A549 (cell line): ENCODE data around the gene FAM131A. TPM values are rescaled to one million over a fixed set of nuclear protein-coding genes. Genes with fewer than 3 reads are reported as not detected.

ENCODE experiments used
- ATAC-seq, 2 experiments: fragments of 200-7000 bp in 1 of 2; fragments of >200 bp in 1 of 2; cut with Nextera tagmentation in 1 of 2; cut with Tn5 transposase in 1 of 2; 3 replicates each; pipeline versions ENCODE4 v1.8.0 to v1.9.1; 2018 to 2020; ENCODE audit warnings: mild to moderate bottlenecking in 1 of 2, moderate library complexity in 1 of 2
- CTCF ChIA-PET: fragments of 300-600 bp; sonication (Branson Sonifier 250); formaldehyde crosslinking; extraction: SDS; loops from one replicate; lab custom pipeline; 2021; ENCODE audit warnings: antibody characterized with exemption, inconsistent platforms; lab: Yijun Ruan, JAX
- POLR2A ChIA-PET: fragments of 350-600 bp; formaldehyde crosslinking; extraction: SDS; loops from one replicate; lab custom pipeline; 2021; ENCODE audit warnings: antibody characterized with exemption, inconsistent platforms; lab: Yijun Ruan, JAX
- DNase-seq, 2 experiments: peaks; one replicate each; pipeline versions ENCODE4 v3.0.0 to v3.0.0-alpha.2; 2011 to 2016; ENCODE audit warnings: low read depth in 1 of 2, low spot score in 1 of 2
- FAIRE-seq: peaks from 2 replicates; lab custom pipeline; 2011; peaks lifted over from hg19 to GRCh38; lab: Jason Lieb, UNC
- H3K27ac ChIP-seq, 2 experiments: fragments of >200 bp; sonication (Bioruptor Twin); formaldehyde crosslinking; 3 replicates each; pipeline ENCODE4 v1.5.1; 2016 to 2017
- H3K4me1 ChIP-seq: fragments of >200 bp; sonication (Bioruptor Twin); formaldehyde crosslinking; 3 replicates; pipeline ENCODE4 v1.6.1; 2016
- H3K4me2 ChIP-seq: fragments of >200 bp; sonication (Bioruptor Twin); formaldehyde crosslinking; 3 replicates; pipeline ENCODE4 v1.6.1; 2016
- H3K4me3 ChIP-seq: fragments of >200 bp; sonication (Bioruptor Twin); formaldehyde crosslinking; 3 replicates; pipeline ENCODE4 v1.5.1; 2016
- H3K9me3 ChIP-seq: fragments of >200 bp; sonication (Bioruptor Twin); formaldehyde crosslinking; 3 replicates; pipeline ENCODE4 v1.6.1; 2016
- BHLHE40 ChIP-seq: IDR thresholded peaks from 2 replicates; pipeline ENCODE4 v1.6.1; 2012; ENCODE audit warnings: low read depth, low read length, inconsistent platforms
- CBX8 ChIP-seq: fragments of 200-600 bp; sonication (generic); IDR thresholded peaks from 2 replicates; pipeline ENCODE4 v1.6.1; 2016
- CHD2 ChIP-seq: fragments of 150-350 bp; IDR thresholded peaks from 2 replicates; pipeline ENCODE4 v1.6.1; 2014; ENCODE audit warnings: low read length; ENCODE audit not compliant: partially characterized antibody
- E2F6 ChIP-seq: IDR thresholded peaks from 2 replicates; pipeline ENCODE4 v1.6.1; 2012; ENCODE audit warnings: low read depth, borderline replicate concordance
- FOXS1 ChIP-seq: fragments of 250-450 bp; sonication (Bioruptor Pico); IDR thresholded peaks from 2 replicates; pipeline ENCODE4 v1.5.0; 2020; ENCODE audit warnings: mild to moderate bottlenecking, moderate library complexity
- HOXA7 ChIP-seq: fragments of 250-450 bp; sonication (Bioruptor Pico); IDR thresholded peaks from 2 replicates; pipeline ENCODE4 v1.5.0; 2020; ENCODE audit warnings: mild to moderate bottlenecking, moderate library complexity
- JUNB ChIP-seq: fragments of >200 bp; sonication (Bioruptor Twin); formaldehyde crosslinking; IDR thresholded peaks from 2 replicates; pipeline ENCODE4 v1.6.1; 2016
- MAX ChIP-seq: IDR thresholded peaks from 2 replicates; pipeline ENCODE4 v1.6.1; 2012
- MAZ ChIP-seq: fragments of 150-350 bp; IDR thresholded peaks from 2 replicates; pipeline ENCODE4 v1.6.1; 2014; ENCODE audit warnings: antibody characterized with exemption, low read depth, low read length, borderline replicate concordance
- MYC ChIP-seq: IDR thresholded peaks from 2 replicates; pipeline ENCODE4 v1.6.1; 2012; ENCODE audit warnings: mild to moderate bottlenecking, inconsistent platforms, low read length, improper control_type of control experiment, borderline replicate concordance
- NPAS2 ChIP-seq: fragments of 250-450 bp; sonication (Bioruptor Pico); IDR thresholded peaks from 2 replicates; pipeline ENCODE4 v1.8.0; 2022; ENCODE audit warnings: mild to moderate bottlenecking, moderate library complexity, borderline replicate concordance
- PHF8 ChIP-seq: fragments of 200-600 bp; sonication (generic); IDR thresholded peaks from 2 replicates; pipeline ENCODE4 v1.6.1; 2016; ENCODE audit warnings: low read depth, mild to moderate bottlenecking, antibody characterized with exemption, moderate library complexity, borderline replicate concordance
- RFX5 ChIP-seq: fragments of 450-650 bp; IDR thresholded peaks from 2 replicates; pipeline ENCODE4 v1.7.1; 2014; ENCODE audit warnings: antibody characterized with exemption, mild to moderate bottlenecking, moderate library complexity
- SMC3 ChIP-seq: fragments of >200 bp; sonication (Bioruptor Twin); formaldehyde crosslinking; IDR thresholded peaks from 3 replicates; pipeline ENCODE4 v1.6.1; 2018; ENCODE audit warnings: inconsistent platforms
- SREBF2 ChIP-seq: fragments of 450-650 bp; IDR thresholded peaks from 2 replicates; pipeline ENCODE4 v1.6.1; 2014; ENCODE audit warnings: mild to moderate bottlenecking, moderate library complexity
- TP53 ChIP-seq: fragments of 250-450 bp; sonication (Bioruptor Pico); IDR thresholded peaks from 2 replicates; pipeline ENCODE4 v1.5.0; 2021; ENCODE audit warnings: mild to moderate bottlenecking, moderate library complexity
- USF2 ChIP-seq: fragments of 450-650 bp; IDR thresholded peaks from 2 replicates; pipeline ENCODE4 v1.6.1; 2014; ENCODE audit warnings: antibody characterized with exemption
- ZC3H11A ChIP-seq: fragments of 450-650 bp; IDR thresholded peaks from 2 replicates; pipeline ENCODE4 v1.6.1; 2014; ENCODE audit warnings: antibody characterized with exemption, mild to moderate bottlenecking
- ZSCAN20 ChIP-seq: fragments of 250-450 bp; sonication (Bioruptor Pico); IDR thresholded peaks from 2 replicates; pipeline ENCODE4 v1.8.0; 2022; ENCODE audit warnings: mild to moderate bottlenecking, moderate library complexity
- WGBS: methylation state at CpG from one replicate; pipeline ENCODE4 v1.1.6; 2017; ENCODE audit errors: missing lambda C conversion rate; 5-methylcytosine and 5-hydroxymethylcytosine counted together
- polyA plus RNA-seq, 4 experiments: library from polyadenylated mRNA; depleted of rRNA in 3 of 4; stranded (reverse); fragments of >200 nt; fragmentation: RNase III in 1 of 4; extraction: RNeasy Plus Mini Kit Qiagen cat#74134 plus additional on column Dnase treatment in 1 of 4; gene quantifications; 2 replicates in 3 of 4; 3 replicates in 1 of 4; pipeline ENCODE4 v1.2.3, GENCODE V29; 2011 to 2017

The FAM131A gene
- polyA plus RNA-seq, 2 of the 4 experiments (the other 2 are of a cell fraction): 5.2 to 6.1 TPM

- no peak overlapping the region for H3K27ac ChIP-seq
- POLR2A ChIA-PET: interaction anchor here (1.3 kb wide), 1 partner anchor 19 kb away, joined by 4 read pairs; the partner anchor contains the start of gene POLR2H
- no peak for ATAC-seq
- WGBS: 81% methylated on average over 5 of the region's 5 CpGs
- DNase-seq: no peak
- TF ChIP-seq SREBF2 (no peak), E2F6 (no peak), RFX5 (no peak), BHLHE40 (no peak)
- peaks cover 8% of the 10 kb centered on the region; the same call in 2 of the 3 replicates for H3K4me1 ChIP-seq
- no peak overlapping the region for H3K4me2 ChIP-seq
- CTCF ChIA-PET: interaction anchor here (2.2 to 2.8 kb wide), 2 partner anchors 10 to 11 kb away, joined by 9 to 23 read pairs; no protein-coding TSS in a partner anchor
- no peak for FAIRE-seq
- no peak overlapping the region for H3K4me3 ChIP-seq
- no peaks in the 10 kb centered on the region for H3K9me3 ChIP-seq
These were observed 5.9 kb downstream of the FAM131A start for GRCh38 chr3:184343200-184343876.

GRCh38 chr3:184344579-184345316, 7.3 kb downstream of the FAM131A start:
- H3K4me3 ChIP-seq: no peak overlapping the region
- ChIA-PET POLR2A (interaction anchor here (1.0 kb wide), 1 partner anchor 17 kb away, joined by 3 read pairs; the partner anchor contains the start of genes CLCN2 and POLR2H), CTCF (interaction anchor here (0.6 to 2.8 kb wide), 5 partner anchors 9 to 436 kb away, joined by 3 to 23 read pairs (median 4); no protein-coding TSS in a partner anchor)
- 90% methylated on average over 7 of the region's 24 CpGs for WGBS
- H3K27ac ChIP-seq: no peak overlapping the region
- DNase-seq (no peak), ATAC-seq (peak; percentile 9 to 10; a peak in 1 of 6 replicates), FAIRE-seq (no peak)
- H3K4me2 ChIP-seq: no peak overlapping the region
- no peaks in the 10 kb centered on the region for H3K9me3 ChIP-seq
- H3K4me1 ChIP-seq: peaks cover 8% of the 10 kb centered on the region; the same call in 2 of the 3 replicates
- TF ChIP-seq MAZ (no peak), PHF8 (no peak), HOXA7 (CRISPR knock-in tag) (no peak), USF2 (no peak), JUNB (no peak), E2F6 (no peak), CBX8 (no peak), ZSCAN20 (CRISPR knock-in tag) (no peak), CHD2 (no peak), TP53 (CRISPR knock-in tag) (no peak), ZC3H11A (no peak), NPAS2 (CRISPR knock-in tag) (no peak), MAX (no peak), MYC (no peak), FOXS1 (CRISPR knock-in tag) (no peak), SMC3 (no peak)
